ENCODE data around the gene CXXC5. TPM values are rescaled to one million over a fixed set of nuclear protein-coding genes. Genes with fewer than 3 reads are reported as not detected.

CXXC5 gene
- total and polyA plus RNA-seq, 9 of the 15 experiments (the other 6 are each of a cell fraction or from before 2014, with no cell fraction given), result 1.9 to 123 (median 45.8) TPM

DNA sequence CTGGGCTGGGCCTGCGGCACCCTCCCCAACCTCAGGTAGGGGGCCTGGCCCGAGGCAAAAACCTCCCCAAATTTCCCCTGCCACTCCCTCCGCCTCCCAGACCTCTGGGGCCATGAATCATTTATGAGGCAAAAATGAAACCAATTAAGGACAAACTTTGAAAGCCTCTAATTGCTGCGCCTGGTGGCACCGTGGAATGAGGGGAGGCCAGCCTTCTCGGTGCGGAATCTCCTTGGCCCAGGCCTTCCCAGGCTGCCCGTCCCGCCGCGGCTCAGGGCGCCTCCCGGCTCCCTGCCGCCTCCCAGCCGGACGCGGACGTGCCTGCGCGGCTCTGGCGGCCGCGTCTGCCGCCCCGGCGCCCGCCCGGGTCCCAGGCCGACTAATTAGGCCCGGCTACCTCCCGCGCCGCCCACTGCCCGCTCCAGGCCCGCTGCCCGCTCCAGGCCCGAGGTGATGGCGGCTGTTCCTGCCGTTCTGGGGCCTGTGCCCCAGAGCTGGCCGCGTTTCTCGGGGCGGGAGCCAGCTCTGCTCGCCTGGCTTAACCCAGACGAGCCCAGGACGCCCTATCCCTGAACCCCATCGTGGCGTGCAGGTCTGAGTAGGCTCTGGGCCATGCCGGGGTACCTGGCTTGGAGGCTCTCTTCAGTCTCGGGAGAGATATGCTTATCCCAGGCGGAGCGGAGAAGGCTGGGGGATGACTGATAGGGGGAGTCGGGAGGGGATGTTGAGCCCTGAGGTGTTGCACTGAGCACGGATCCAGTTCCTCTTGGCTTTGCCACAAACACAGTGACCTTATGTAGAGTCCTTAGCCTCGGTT, 20.1 kb downstream of the CXXC5 start (continued):
- TF ChIP-seq, protein P1, sequence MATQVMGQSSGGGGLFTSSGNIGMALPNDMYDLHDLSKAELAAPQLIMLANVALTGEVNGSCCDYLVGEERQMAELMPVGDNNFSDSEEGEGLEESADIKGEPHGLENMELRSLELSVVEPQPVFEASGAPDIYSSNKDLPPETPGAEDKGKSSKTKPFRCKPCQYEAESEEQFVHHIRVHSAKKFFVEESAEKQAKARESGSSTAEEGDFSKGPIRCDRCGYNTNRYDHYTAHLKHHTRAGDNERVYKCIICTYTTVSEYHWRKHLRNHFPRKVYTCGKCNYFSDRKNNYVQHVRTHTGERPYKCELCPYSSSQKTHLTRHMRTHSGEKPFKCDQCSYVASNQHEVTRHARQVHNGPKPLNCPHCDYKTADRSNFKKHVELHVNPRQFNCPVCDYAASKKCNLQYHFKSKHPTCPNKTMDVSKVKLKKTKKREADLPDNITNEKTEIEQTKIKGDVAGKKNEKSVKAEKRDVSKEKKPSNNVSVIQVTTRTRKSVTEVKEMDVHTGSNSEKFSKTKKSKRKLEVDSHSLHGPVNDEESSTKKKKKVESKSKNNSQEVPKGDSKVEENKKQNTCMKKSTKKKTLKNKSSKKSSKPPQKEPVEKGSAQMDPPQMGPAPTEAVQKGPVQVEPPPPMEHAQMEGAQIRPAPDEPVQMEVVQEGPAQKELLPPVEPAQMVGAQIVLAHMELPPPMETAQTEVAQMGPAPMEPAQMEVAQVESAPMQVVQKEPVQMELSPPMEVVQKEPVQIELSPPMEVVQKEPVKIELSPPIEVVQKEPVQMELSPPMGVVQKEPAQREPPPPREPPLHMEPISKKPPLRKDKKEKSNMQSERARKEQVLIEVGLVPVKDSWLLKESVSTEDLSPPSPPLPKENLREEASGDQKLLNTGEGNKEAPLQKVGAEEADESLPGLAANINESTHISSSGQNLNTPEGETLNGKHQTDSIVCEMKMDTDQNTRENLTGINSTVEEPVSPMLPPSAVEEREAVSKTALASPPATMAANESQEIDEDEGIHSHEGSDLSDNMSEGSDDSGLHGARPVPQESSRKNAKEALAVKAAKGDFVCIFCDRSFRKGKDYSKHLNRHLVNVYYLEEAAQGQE (IDR thresholded peaks at IDR 0.05; ENCODE audit: borderline replicate concordance), result no peak
- TF ChIP-seq, protein P1 (CRISPR knock-in tag; IDR thresholded peaks at IDR 0.05; ENCODE audit: low read depth), result 0 out of 2 replicates have a peak, but pooled peaks have one; percentile 32
- peak; percentile 87 for TF ChIP-seq CTBP1 (IDR thresholded peaks at IDR 0.05; ENCODE audit: borderline replicate concordance)
- TF ChIP-seq PCBP2 (IDR thresholded peaks at IDR 0.05; ENCODE audit: low read depth, low read length, poor library complexity, severe bottlenecking), result no peak
- no peak for TF ChIP-seq ZNF764 (CRISPR knock-in tag; IDR thresholded peaks at IDR 0.05; ENCODE audit: low read depth)
- TF ChIP-seq SMC3 (conservative IDR thresholded peaks at IDR 0.05; ENCODE audit: insufficient read depth, low read depth, low read length), result no peak
- no peak for TF ChIP-seq ZNF780A (CRISPR knock-in tag; IDR thresholded peaks at IDR 0.05)
- no peak for TF ChIP-seq ZNF444 (CRISPR knock-in tag; IDR thresholded peaks at IDR 0.05)
- TF ChIP-seq SMAD1 (IDR thresholded peaks at IDR 0.05; ENCODE audit: low read depth, low read length, partially characterized antibody), result no peak
- TF ChIP-seq ETV5 (CRISPR knock-in tag; IDR thresholded peaks at IDR 0.05; ENCODE audit: low read depth), result 0 out of 2 replicates have a peak, but pooled peaks have one; percentile 15
- no peak for TF ChIP-seq ZNF79 (CRISPR knock-in tag; IDR thresholded peaks at IDR 0.05; ENCODE audit: low read depth)
- peak; percentile 83 for TF ChIP-seq ZNF263 (CRISPR knock-in tag; IDR thresholded peaks at IDR 0.05; ENCODE audit: borderline replicate concordance)
- TF ChIP-seq ZBTB1 (CRISPR knock-in tag; IDR thresholded peaks at IDR 0.05; ENCODE audit: borderline replicate concordance, low read depth), result no peak
- TF ChIP-seq, protein P2, sequence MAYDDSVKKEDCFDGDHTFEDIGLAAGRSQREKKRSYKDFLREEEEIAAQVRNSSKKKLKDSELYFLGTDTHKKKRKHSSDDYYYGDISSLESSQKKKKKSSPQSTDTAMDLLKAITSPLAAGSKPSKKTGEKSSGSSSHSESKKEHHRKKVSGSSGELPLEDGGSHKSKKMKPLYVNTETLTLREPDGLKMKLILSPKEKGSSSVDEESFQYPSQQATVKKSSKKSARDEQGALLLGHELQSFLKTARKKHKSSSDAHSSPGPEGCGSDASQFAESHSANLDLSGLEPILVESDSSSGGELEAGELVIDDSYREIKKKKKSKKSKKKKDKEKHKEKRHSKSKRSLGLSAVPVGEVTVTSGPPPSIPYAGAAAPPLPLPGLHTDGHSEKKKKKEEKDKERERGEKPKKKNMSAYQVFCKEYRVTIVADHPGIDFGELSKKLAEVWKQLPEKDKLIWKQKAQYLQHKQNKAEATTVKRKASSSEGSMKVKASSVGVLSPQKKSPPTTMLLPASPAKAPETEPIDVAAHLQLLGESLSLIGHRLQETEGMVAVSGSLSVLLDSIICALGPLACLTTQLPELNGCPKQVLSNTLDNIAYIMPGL (CRISPR knock-in tag; IDR thresholded peaks at IDR 0.05), result no peak
- no peak for TF ChIP-seq DIDO1 (tag; IDR thresholded peaks at IDR 0.05; ENCODE audit: low read depth)
- no peak for TF ChIP-seq EWSR1 (IDR thresholded peaks at IDR 0.05; ENCODE audit: borderline replicate concordance, low read depth, partially characterized antibody)
- peak; percentile 56; the same call in 1 of the 2 replicates for TF ChIP-seq ZBTB7A (IDR thresholded peaks at IDR 0.05; ENCODE audit: borderline replicate concordance, control insufficient read depth, low read depth, low read length)
- no peak for TF ChIP-seq MBD2 (IDR thresholded peaks at IDR 0.05; ENCODE audit: borderline replicate concordance, low read depth)

Data from K562 (cell line).